Hepatocyte (in vitro differentiated cells): Measurements from ENCODE around the gene LILRA1. TPM values are rescaled to one million over a fixed set of nuclear protein-coding genes. Genes with fewer than 3 reads are reported as not detected.

Source experiments
- DNase-seq: peaks from one replicate; pipeline ENCODE4 v3.0.0-alpha.2; 2016; ENCODE audit warnings: low spot score
- H2AFZ ChIP-seq: fragments of 200-600 bp; sonication (generic); 2 replicates; pipeline ENCODE4 v1.6.0; 2016; ENCODE audit warnings: antibody characterized with exemption, mild to moderate bottlenecking
- H3K27ac ChIP-seq: fragments of 200-600 bp; sonication (generic); 2 replicates; pipeline ENCODE4 v1.5.1; 2016; ENCODE audit warnings: mild to moderate bottlenecking
- H3K27me3 ChIP-seq: fragments of 200-600 bp; sonication (generic); 2 replicates; pipeline ENCODE4 v1.6.1; 2016
- H3K36me3 ChIP-seq: fragments of 200-600 bp; sonication (generic); replicated peaks from 2 replicates; pipeline ENCODE4 v1.5.1; 2016; ENCODE audit warnings: low read depth; ENCODE audit not compliant: insufficient read depth
- H3K4me1 ChIP-seq: fragments of 200-600 bp; sonication (generic); 2 replicates; pipeline ENCODE4 v1.5.1; 2016; ENCODE audit warnings: mild to moderate bottlenecking, moderate library complexity; ENCODE audit not compliant: insufficient read depth
- H3K4me2 ChIP-seq: fragments of 200-600 bp; sonication (generic); 2 replicates; pipeline ENCODE4 v1.6.0; 2016
- H3K4me3 ChIP-seq: fragments of 200-600 bp; sonication (generic); 2 replicates; pipeline ENCODE4 v1.5.1; 2016; ENCODE audit warnings: mild to moderate bottlenecking
- H3K79me2 ChIP-seq: fragments of 200-600 bp; sonication (generic); 2 replicates; pipeline ENCODE4 v1.6.0; 2017; ENCODE audit warnings: mild to moderate bottlenecking
- H3K9me2 ChIP-seq: fragments of 200-600 bp; sonication (generic); replicated peaks from 2 replicates; pipeline ENCODE4 v1.6.0; 2017; ENCODE audit warnings: mild to moderate bottlenecking; ENCODE audit not compliant: insufficient read depth
- H3K9me3 ChIP-seq: fragments of 200-600 bp; sonication (generic); 2 replicates; pipeline ENCODE4 v1.5.1; 2016; ENCODE audit warnings: low read depth, mild to moderate bottlenecking
- H4K20me1 ChIP-seq: fragments of 200-600 bp; sonication (generic); 2 replicates; pipeline ENCODE4 v1.6.0; 2016; ENCODE audit warnings: mild to moderate bottlenecking; ENCODE audit not compliant: insufficient read depth, poor library complexity, severe bottlenecking
- EZH2 ChIP-seq: fragments of 200-600 bp; sonication (generic); IDR thresholded peaks from 2 replicates; pipeline ENCODE4 v1.6.1; 2016; ENCODE audit warnings: antibody characterized with exemption, mild to moderate bottlenecking, borderline replicate concordance
- EZH2phosphoT487 ChIP-seq: fragments of 200-600 bp; sonication (generic); IDR thresholded peaks from one replicate; pipeline ENCODE4 v1.6.1; 2018; ENCODE audit warnings: antibody characterized with exemption, mild to moderate bottlenecking, low read depth, moderate library complexity; ENCODE audit not compliant: unreplicated experiment, severe bottlenecking
- WGBS: methylation state at CpG from one replicate; pipeline ENCODE4 v1.1.6; 2016; ENCODE audit warnings: low lambda C conversion rate; ENCODE audit errors: missing lambda C conversion rate; 5-methylcytosine and 5-hydroxymethylcytosine counted together
- polyA plus RNA-seq: library from polyadenylated mRNA; unstranded; fragments of >200 nt; fragmentation: Nextera tagmentation; extraction: Ambion mirVana; gene quantifications from 2 replicates; pipeline ENCODE4 v1.2.1, GENCODE V29; 2016
- total RNA-seq: library from RNA; depleted of rRNA; stranded (reverse); fragments of >200 nt; gene quantifications from 2 replicates; pipeline ENCODE4 v1.2.3, GENCODE V29; 2014
- TF ChIP-seq, protein P1 (sequence below): fragments of 200-600 bp; sonication (generic); IDR thresholded peaks from 2 replicates; pipeline ENCODE4 v1.5.1; 2016; ENCODE audit warnings: antibody characterized with exemption, mild to moderate bottlenecking; ENCODE audit not compliant: poor library complexity

LILRA1 gene
- total and polyA plus RNA-seq, 2 experiments from 2014 or later, result not detected

DNA sequence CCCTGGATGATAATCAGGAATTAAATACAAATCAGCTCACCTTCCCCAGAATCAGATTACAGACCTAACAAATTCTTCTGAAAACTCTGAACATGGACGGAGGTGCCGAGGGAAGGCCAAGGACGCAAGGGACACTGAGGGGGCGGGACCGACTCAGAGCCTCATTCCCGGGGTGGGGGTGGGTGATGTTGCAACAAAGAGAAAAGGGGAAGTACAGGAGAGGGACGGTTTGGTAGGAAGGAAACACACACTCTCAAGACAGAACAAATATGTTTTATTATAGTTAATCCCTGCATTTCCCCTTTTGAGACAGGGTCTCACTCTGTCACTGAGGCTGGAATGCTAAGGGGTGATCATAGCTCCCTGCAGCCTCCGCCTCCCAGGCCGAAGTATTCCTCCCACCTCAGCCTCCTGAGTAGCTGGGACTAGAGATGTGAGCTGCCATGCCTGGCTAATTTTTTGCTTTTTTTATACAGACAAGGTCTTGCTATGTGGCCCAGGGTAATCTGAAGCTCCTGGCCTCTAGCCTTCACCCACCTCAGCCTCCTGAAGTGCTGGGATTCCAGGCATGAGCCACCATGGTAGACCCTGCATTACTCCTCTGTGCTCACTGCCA lies 20.6 kb upstream of the LILRA1 start:
- no peak for DNase-seq
- no peaks in the 10 kb centered on the region for H3K4me1 ChIP-seq
- no peak overlapping the region for H3K27ac ChIP-seq
- H3K27me3 ChIP-seq, result no peaks in the 10 kb centered on the region
- 90% methylated on average over 8 of the region's 9 CpGs for WGBS
- no peaks in the 10 kb centered on the region for H4K20me1 ChIP-seq
- H3K4me3 ChIP-seq, result no peak overlapping the region
- no peak overlapping the region for H2AFZ ChIP-seq
- H3K79me2 ChIP-seq, result no peaks in the 10 kb centered on the region
- no peak overlapping the region for H3K4me2 ChIP-seq
- H3K9me3 ChIP-seq, result no peaks in the 10 kb centered on the region
- TF ChIP-seq EZH2 (no peak), EZH2phosphoT487 (no peak)
- TF ChIP-seq, protein P1, sequence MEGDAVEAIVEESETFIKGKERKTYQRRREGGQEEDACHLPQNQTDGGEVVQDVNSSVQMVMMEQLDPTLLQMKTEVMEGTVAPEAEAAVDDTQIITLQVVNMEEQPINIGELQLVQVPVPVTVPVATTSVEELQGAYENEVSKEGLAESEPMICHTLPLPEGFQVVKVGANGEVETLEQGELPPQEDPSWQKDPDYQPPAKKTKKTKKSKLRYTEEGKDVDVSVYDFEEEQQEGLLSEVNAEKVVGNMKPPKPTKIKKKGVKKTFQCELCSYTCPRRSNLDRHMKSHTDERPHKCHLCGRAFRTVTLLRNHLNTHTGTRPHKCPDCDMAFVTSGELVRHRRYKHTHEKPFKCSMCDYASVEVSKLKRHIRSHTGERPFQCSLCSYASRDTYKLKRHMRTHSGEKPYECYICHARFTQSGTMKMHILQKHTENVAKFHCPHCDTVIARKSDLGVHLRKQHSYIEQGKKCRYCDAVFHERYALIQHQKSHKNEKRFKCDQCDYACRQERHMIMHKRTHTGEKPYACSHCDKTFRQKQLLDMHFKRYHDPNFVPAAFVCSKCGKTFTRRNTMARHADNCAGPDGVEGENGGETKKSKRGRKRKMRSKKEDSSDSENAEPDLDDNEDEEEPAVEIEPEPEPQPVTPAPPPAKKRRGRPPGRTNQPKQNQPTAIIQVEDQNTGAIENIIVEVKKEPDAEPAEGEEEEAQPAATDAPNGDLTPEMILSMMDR, result no peak
- no peaks in the 10 kb centered on the region for H3K36me3 ChIP-seq
- no peaks in the 10 kb centered on the region for H3K9me2 ChIP-seq

DNA sequence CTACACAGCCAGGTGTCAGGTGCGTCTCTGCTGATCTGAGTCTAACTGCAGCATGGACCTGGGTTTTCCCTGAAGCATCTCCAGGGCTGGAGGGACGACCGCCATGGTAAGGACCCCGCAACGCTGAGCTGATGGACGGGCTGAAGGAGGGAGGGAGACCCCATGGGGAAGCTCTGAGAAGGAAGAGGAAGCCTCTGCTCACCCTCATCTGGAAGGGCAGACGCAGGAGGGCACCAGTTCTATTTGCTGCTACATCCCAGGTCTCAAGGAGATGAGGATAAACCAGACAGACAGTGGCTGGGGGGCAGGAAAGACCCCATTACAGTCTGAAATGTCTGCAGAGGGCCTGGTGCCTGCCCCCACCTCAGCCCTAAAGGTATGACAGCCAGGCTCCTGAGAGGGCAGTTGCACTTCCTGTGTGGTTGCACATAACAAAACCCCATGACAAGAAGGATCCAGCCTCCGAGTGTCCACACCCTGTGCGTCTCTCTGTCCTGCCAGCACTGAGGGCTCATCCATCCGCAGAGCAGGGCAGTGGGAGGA lies 20.0 kb upstream of the LILRA1 start, which contains the start of gene LILRA2:
Gene LILRA2, plus strand, starts transcription at position 461 of the 543 bp plus-strand sequence. CDS start 89 bp downstream, outside the sequence.
- DNase-seq, result no peak
- Histone ChIP-seq H3K9me3 (no peaks in the 10 kb centered on the region), H3K27me3 (no peaks in the 10 kb centered on the region), H3K9me2 (no peaks in the 10 kb centered on the region), H3K27ac (no peak within 1 kb of the TSS), H3K36me3 (no peaks in the 10 kb centered on the region), H3K79me2 (no peaks in the 10 kb centered on the region), H2AFZ (no peak within 1 kb of the TSS), H3K4me1 (no peaks in the 10 kb centered on the region), H3K4me2 (no peak within 1 kb of the TSS), H3K4me3 (no peak within 1 kb of the TSS), H4K20me1 (no peaks in the 10 kb centered on the region)
- 53% methylated on average over 10 of the region's 10 CpGs for WGBS
- TF ChIP-seq EZH2 (no peak), EZH2phosphoT487 (no peak)
- TF ChIP-seq, protein P1, result no peak

DNA sequence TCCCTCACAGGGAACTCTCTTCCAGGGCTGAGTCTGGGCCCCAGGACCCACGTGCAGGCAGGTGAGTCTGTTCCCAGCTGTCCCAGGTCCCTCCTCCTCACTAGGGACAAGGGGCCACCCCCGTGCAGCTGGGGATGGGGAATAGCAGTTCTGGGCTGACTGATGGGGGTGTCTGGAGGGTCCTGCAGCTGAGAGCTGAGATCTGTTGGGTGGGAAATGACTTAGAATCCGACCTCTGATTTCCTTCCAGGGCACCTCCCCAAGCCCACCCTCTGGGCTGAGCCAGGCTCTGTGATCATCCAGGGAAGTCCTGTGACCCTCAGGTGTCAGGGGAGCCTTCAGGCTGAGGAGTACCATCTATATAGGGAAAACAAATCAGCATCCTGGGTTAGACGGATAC lies 19.4 kb upstream of the LILRA1 start:
- no peak overlapping the region for H2AFZ ChIP-seq
- H3K36me3 ChIP-seq, result no peaks in the 10 kb centered on the region
- TF ChIP-seq EZH2 (no peak), EZH2phosphoT487 (no peak)
- TF ChIP-seq, protein P1, result no peak
- no peaks in the 10 kb centered on the region for H4K20me1 ChIP-seq
- H3K4me2 ChIP-seq, result no peak overlapping the region
- no peak overlapping the region for H3K4me3 ChIP-seq
- WGBS, result 45% methylated on average over 4 of the region's 4 CpGs
- no peaks in the 10 kb centered on the region for H3K79me2 ChIP-seq
- no peaks in the 10 kb centered on the region for H3K9me2 ChIP-seq
- no peaks in the 10 kb centered on the region for H3K27me3 ChIP-seq
- H3K4me1 ChIP-seq, result no peaks in the 10 kb centered on the region
- DNase-seq, result no peak
- no peaks in the 10 kb centered on the region for H3K9me3 ChIP-seq
- H3K27ac ChIP-seq, result no peak overlapping the region
